NOMO-1 treated with dmso at 0.1 percent for 144 hours (cell line): ENCODE measurements around the gene CNTNAP2.
"Not testable (repeated sequence)": the region's sequence is repeated elsewhere in the genome, so short reads cannot be mapped to it uniquely, and the experiment has no call there.

Experiments used
- DNase-seq: peaks from one replicate; lab custom pipeline; 2025; ENCODE audit not compliant: unreplicated experiment; lab: John Stamatoyannopoulos, UW

CNTNAP2 gene

GRCh38 chr7:148442141-148442655 lies 2325.6 kb downstream of the CNTNAP2 start:
- DNase-seq: no peak

GRCh38 chr7:148442933-148443332 lies 2326.3 kb downstream of the CNTNAP2 start:
- no peak for DNase-seq

GRCh38 chr7:148445260-148446044 lies 2328.9 kb downstream of the CNTNAP2 start:
- no peak for DNase-seq

GRCh38 chr7:148447221-148447849 lies 2330.7 kb downstream of the CNTNAP2 start:
- no peak for DNase-seq

- not testable (repeated sequence) for DNase-seq
Measured at GRCh38 chr7:148451526-148451925, 2334.9 kb downstream of the CNTNAP2 start.

GRCh38 chr7:148456351-148456750 lies 2339.8 kb downstream of the CNTNAP2 start:
- DNase-seq: no peak

- DNase-seq: no peak
Measured at GRCh38 chr7:148457310-148457921, 2340.8 kb downstream of the CNTNAP2 start.

- no peak for DNase-seq
Measured at GRCh38 chr7:148458263-148458662, 2341.7 kb downstream of the CNTNAP2 start.

- no peak for DNase-seq
Measured at GRCh38 chr7:148461392-148462179, 2345.0 kb downstream of the CNTNAP2 start.

GRCh38 chr7:148462774-148463173 lies 2346.2 kb downstream of the CNTNAP2 start:
- not testable (repeated sequence) for DNase-seq

- no peak for DNase-seq
Measured at GRCh38 chr7:148463210-148463609, 2346.6 kb downstream of the CNTNAP2 start.

GRCh38 chr7:148464947-148465346 lies 2348.3 kb downstream of the CNTNAP2 start:
- no peak for DNase-seq

GRCh38 chr7:148465441-148465840 lies 2348.8 kb downstream of the CNTNAP2 start:
- DNase-seq: not testable (repeated sequence)

GRCh38 chr7:148466120-148466519 lies 2349.5 kb downstream of the CNTNAP2 start:
- DNase-seq: no peak

GRCh38 chr7:148468700-148469098 lies 2352.1 kb downstream of the CNTNAP2 start:
- DNase-seq: no peak
